NCI-H510A treated with DMSO at 0.1 percent for 48 hours (cell line): ENCODE data around the gene RAB6B.

Experiments used
- DNase-seq: peaks from one replicate; lab custom pipeline; 2025; lab: John Stamatoyannopoulos, UW

The RAB6B gene

GRCh38 chr3:133930341-133930933 lies 34.8 kb upstream of the RAB6B start:
- DNase-seq: peak; percentile 20

- DNase-seq: no peak
Observed at GRCh38 chr3:133928903-133929607, 33.4 kb upstream of the RAB6B start.

GRCh38 chr3:133928136-133928893 lies 32.6 kb upstream of the RAB6B start:
- DNase-seq: no peak

GRCh38 chr3:133927540-133928066 lies 31.9 kb upstream of the RAB6B start:
- no peak for DNase-seq

GRCh38 chr3:133926736-133927539 lies 31.3 kb upstream of the RAB6B start:
- DNase-seq: no peak

GRCh38 chr3:133925960-133926735 lies 30.5 kb upstream of the RAB6B start:
- no peak for DNase-seq

GRCh38 chr3:133924041-133924440 lies 28.4 kb upstream of the RAB6B start:
- DNase-seq: no peak

GRCh38 chr3:133921592-133921991 lies 25.9 kb upstream of the RAB6B start:
- no peak for DNase-seq

GRCh38 chr3:133917144-133917543 lies 21.5 kb upstream of the RAB6B start:
- DNase-seq: no peak

- DNase-seq: no peak
Observed at GRCh38 chr3:133915685-133916658, 20.3 kb upstream of the RAB6B start.

GRCh38 chr3:133914839-133915600 lies 19.3 kb upstream of the RAB6B start:
- DNase-seq: no peak

GRCh38 chr3:133910422-133910821 lies 14.7 kb upstream of the RAB6B start:
- DNase-seq: no peak

GRCh38 chr3:133905376-133905775 lies 9.7 kb upstream of the RAB6B start:
- no peak for DNase-seq

GRCh38 chr3:133901847-133902246 lies 6.2 kb upstream of the RAB6B start:
- no peak for DNase-seq

- no peak for DNase-seq
Observed at GRCh38 chr3:133901083-133901482, 5.4 kb upstream of the RAB6B start.

- DNase-seq: no peak
Observed at GRCh38 chr3:133899311-133899710, 3.6 kb upstream of the RAB6B start.

- DNase-seq: no peak
Observed at GRCh38 chr3:133897547-133897946, 1.9 kb upstream of the RAB6B start.

- no peak for DNase-seq
Observed at GRCh38 chr3:133896002-133896761, 500 bp upstream of the RAB6B start.
